GM18526 (cell line): ENCODE data around the gene ACP5.

Source experiments
- POLR2A ChIP-seq: IDR thresholded peaks from 3 replicates; pipeline ENCODE4 v1.6.1; 2011; ENCODE audit not compliant: insufficient read length; ENCODE audit errors: extremely low read depth

The ACP5 gene

GRCh38 chr19:11587302-11587974 lies 10.0 kb upstream of the ACP5 start:
- TF ChIP-seq POLR2A: no peak

DNA sequence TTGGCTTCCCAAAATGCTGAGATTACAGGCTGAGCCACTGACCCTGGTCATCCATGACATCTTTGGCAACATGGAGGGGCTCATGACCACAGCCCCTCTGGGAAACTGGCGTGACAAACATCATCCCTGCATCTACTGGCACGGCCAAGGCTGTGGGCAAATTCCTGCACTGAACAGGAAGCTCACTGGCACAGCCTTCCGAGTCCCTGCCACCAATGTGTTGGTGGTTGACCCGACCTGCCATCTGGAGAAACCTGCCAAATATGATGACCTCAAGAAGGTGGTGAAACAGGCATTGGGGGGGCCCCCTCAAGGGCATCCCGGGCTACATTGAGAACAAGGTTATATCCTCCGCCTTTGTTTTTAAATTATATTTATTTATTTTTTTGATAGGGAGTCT lies 8.9 kb upstream of the ACP5 start:
- TF ChIP-seq POLR2A: no peak

DNA sequence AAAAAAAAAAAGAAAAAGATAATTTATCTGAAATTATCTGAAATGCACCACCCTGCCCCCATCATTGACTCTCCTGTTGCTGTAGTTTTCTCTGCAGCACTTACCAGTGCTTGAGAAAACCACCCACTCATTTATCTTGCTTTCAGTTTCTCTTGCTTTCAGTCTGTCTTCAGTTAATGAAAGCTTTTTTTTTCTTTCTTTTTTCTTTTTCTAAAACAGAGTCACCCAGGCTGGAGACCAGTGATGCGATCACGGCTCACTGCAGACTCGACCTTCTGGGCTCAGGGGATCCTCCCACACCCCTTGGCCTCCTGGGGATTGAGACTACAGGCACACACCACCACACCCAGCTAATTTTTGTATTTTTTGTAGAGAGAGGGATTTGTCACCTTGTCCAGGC lies 4.3 kb upstream of the ACP5 start:
- TF ChIP-seq POLR2A: no peak

DNA sequence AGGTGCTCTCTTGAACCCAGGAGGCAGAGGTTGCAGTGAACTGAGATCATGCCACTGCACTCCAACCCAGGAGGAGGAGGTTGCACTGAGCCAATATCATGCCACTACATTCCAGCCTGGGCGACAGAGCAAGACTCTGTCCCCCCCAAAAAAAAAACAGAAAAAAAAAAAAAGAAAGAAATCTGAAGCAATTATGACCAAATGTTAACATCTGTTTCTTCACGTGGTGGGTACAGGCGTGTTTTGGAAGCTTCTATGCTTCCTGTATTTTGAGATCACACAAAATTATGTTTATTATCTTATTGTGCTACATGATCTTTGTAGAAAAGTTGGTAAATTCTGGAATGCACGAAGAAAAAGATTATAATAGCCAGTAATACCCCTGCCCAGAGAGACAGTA lies 2.7 kb upstream of the ACP5 start:
- TF ChIP-seq POLR2A: no peak

DNA sequence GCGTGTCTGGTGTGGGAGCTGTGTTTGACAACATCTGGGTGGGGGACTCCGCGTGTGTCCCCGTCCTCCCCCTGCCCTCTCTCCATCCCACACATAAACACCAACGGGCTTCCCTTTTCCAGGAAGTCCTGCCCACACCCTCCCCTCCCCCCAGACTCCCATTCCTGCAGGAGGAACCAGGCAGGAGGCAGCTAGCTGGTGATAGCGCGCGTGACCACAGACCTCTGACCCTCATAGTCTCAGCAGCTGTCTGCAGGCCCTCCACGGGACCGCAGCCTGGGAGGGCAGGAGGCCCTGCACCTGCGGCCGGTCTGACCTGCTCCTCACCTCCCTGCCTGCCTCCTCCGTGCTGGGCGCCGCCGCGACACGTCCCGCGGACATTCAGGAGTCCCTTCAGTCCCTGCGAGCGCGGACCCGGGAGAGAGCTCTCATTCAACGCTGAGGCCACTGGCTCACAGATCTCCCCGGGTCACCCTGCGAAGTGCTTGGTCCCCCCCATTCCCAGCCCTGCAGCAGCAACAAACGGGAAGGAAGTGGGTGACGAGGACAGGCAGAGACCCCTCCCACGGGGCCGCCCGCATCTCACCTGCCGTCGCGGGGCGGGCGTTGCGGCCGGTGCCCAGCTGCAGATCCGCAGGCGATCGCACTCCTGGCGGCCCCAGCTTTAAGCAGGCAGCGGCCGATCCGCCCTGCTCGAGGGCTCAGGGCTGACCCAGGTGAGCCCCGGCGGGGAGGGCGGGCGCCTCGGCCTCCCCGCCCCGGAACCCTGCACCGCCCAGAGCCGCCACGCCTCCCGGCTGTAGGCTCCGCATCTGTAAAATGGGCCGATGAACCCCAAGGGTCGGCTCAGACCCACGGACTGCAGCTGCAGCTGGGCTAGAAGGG lies 1.1 kb upstream of the ACP5 start:
- peak; percentile 52 for TF ChIP-seq POLR2A

DNA sequence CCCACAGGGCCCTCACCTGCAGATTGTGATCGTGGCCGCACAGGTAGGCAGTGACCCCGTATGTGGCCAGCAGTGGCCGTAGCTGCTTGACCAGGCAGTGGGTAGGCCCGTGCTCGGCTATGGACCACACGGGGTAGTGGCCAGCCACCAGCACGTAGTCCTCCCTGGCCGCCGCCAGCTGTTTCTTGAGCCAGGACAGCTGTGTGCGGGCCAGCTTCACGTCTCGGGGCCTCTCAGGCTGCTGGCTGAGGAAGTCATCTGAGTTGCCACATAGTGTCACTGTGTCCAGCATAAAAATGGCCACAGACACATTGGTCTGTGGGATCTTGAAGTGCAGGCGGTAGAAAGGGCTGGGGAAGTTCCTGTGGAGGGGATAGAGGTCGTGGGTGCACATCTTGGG lies 1.2 kb downstream of the ACP5 start:
- no peak for TF ChIP-seq POLR2A

- TF ChIP-seq POLR2A: no peak
Observed at GRCh38 chr19:11574689-11575088, 2.8 kb downstream of the ACP5 start.

GRCh38 chr19:11570039-11570462 lies 7.4 kb downstream of the ACP5 start:
- TF ChIP-seq POLR2A: no peak

- TF ChIP-seq POLR2A: no peak
Observed at GRCh38 chr19:11566164-11566563, 11.3 kb downstream of the ACP5 start.

- TF ChIP-seq POLR2A: no peak
Observed at GRCh38 chr19:11563532-11563931, 13.9 kb downstream of the ACP5 start.

DNA sequence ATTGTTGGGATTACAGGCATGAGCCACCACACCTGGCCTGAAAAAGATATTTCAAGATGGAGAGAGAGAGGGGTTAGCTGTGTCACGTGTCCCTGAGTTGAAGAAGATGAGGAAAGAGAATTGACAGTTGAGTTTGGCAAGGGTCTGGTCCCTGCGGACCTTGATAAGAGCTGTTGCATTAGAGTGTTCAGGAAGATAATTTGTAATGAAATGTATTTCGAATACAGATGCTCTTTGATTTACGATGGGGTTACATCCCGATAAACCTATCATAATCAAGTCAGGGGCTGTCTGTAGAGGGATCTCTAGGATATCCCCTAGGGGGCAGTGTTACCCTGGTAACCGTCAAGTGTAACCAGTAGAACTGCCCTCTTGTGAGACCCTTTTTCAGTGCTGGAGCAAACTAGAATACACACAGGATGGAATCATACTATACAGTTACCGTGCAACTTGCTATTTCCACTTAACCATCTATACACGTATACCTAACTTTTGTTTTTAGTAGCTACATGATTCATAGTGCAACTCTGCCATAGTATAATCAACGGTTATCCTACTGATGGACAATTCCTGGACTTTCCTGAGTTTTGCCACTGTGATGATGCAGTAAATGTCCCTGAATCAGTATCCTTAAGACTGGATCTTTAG lies 16.9 kb downstream of the ACP5 start:
- TF ChIP-seq POLR2A: no peak

DNA sequence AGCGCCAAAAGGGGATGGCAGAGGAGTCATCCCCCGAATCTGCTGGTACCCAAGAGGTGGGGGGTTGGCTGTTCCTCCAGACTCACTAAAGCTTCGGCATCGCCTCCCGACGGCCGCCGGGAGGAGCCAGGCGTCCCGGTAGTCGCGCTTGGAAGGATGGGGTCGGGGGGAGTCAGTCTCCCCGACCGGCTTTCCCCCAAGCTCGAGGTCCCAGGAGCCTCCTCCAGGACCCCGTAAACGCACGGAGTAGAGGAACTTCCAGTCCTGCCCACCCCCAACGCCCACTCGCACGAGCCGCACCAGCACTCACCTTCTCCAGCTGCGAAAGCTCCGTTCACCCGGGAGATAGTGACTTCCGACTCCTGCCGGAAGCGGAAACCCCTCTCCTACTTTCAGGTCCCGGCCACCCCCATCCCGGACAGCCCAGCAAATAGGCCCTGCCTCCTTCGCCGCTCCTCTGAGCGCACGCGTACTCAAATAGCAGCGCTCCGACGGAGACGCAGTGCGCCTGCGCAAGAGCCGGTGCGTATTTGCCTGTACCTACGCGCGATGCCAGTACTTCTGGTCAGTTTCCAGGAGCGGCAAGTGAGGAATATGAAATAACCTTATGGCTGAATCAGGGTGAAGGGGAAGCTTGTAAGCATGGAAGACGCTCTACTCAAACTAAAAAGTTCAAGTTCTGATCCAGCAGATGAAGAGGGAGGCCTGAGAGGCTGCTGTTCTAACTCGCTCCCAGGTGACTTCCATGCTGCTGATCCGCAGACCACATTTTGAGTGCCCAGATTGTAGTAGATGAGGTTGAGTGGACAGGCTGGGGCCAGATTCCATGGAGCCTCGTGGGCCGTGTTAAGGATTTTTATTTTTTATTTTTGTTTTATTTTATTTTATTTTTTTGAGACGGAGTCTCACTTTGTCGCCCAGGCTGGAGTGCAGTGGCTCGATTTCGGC lies 18.3 kb downstream of the ACP5 start, which contains the start of gene ELOF1:
Gene ELOF1, minus strand, starts transcription at position 350 of the 948 bp plus-strand sequence. CDS start 4,883 bp downstream, outside the sequence.
- TF ChIP-seq POLR2A: peak; percentile 90

DNA sequence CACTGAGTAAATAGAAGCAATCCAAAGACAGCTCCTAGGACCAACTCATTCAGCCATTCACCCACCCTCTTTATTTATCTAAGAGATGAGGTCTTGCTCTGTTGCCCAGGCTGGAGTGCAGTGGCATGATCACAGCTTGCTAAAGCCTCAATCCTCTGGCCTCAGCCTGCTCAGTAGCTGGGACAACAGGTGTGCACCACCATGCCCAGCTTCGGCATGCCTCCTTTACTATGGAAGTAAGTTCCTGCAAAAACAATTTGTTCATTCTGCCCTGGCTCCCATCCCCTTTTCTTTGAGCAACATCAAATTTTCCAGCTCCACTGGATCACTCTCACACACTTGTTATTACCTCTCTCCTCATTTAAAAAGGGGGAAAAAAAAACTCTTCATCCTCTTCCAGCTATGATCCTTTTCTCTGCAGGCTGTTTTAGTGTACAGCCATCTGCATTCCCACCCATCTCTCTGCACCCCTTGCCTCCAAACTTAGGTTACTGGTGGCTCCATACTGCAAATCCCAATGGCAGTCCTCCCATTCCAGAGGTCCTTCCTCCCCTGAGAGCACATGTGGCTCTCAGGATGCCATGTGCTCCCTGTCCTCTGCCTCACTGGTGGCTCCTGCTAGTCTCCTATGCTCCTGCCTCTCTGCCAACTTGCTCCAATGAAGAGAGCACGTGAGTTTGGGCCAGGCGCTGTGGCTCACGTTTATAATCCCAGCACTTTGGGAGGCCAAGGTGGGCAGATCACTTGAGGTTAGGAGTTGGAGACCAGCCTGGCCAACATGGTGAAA lies 20.6 kb downstream of the ACP5 start:
- no peak for TF ChIP-seq POLR2A

DNA sequence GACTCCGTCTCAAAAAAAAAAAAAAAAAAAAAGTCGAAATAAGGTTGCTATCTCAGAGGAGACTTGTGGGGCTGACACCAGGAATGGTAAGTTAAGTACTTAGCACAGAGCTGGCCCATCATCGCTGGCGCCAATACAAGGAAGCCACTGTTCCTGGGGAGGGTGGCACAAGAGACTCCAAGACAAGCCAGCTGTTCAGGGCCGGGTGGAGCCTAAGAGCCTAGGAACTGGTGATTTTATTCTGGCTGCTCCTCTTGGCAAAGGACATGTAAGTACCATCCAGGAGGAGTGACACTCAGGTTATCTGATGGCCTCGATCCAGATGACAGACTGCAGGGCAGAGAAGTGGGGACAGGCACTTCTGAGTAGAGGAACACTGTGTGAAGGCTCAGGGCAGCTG lies 22.2 kb downstream of the ACP5 start:
- no peak for TF ChIP-seq POLR2A
